Inflammatory macrophage (primary cell): ENCODE measurements around the gene RPGRIP1L.

ENCODE experiments used
- DNase-seq, 2 donors: peaks; one replicate each; pipeline ENCODE4 v3.0.0-alpha.2; 2020 to 2022

RPGRIP1L gene

GRCh38 chr16:53600126-53600525 lies 103.5 kb downstream of the RPGRIP1L start:
- DNase-seq: no peak

GRCh38 chr16:53599548-53599947 lies 104.1 kb downstream of the RPGRIP1L start:
- no peak for DNase-seq

GRCh38 chr16:53598511-53599275 lies 105.0 kb downstream of the RPGRIP1L start:
- DNase-seq: no peak

- DNase-seq: no peak
Observed at GRCh38 chr16:53597776-53598175, 105.9 kb downstream of the RPGRIP1L start.

- DNase-seq: no peak
Observed at GRCh38 chr16:53588081-53588648, 115.5 kb downstream of the RPGRIP1L start.

- no peak for DNase-seq
Observed at GRCh38 chr16:53583401-53583800, 120.3 kb downstream of the RPGRIP1L start.

GRCh38 chr16:53581784-53582183 lies 121.9 kb downstream of the RPGRIP1L start:
- no peak for DNase-seq

- DNase-seq: no peak
Observed at GRCh38 chr16:53580038-53580802, 123.4 kb downstream of the RPGRIP1L start.

GRCh38 chr16:53576904-53577303 lies 126.8 kb downstream of the RPGRIP1L start:
- DNase-seq: no peak

GRCh38 chr16:53576210-53576609 lies 127.4 kb downstream of the RPGRIP1L start:
- DNase-seq: no peak

- no peak for DNase-seq
Observed at GRCh38 chr16:53571763-53572162, 131.9 kb downstream of the RPGRIP1L start.

- no peak for DNase-seq
Observed at GRCh38 chr16:53566552-53567245, 137.0 kb downstream of the RPGRIP1L start.

- no peak for DNase-seq
Observed at GRCh38 chr16:53565296-53565863, 138.3 kb downstream of the RPGRIP1L start.

- no peak for DNase-seq
Observed at GRCh38 chr16:53563426-53563825, 140.2 kb downstream of the RPGRIP1L start.

- DNase-seq: no peak
Observed at GRCh38 chr16:53561101-53561888, 142.4 kb downstream of the RPGRIP1L start.

GRCh38 chr16:53559270-53559951 lies 144.2 kb downstream of the RPGRIP1L start:
- DNase-seq: no peak

- DNase-seq: no peak
Observed at GRCh38 chr16:53558710-53559109, 144.9 kb downstream of the RPGRIP1L start.

GRCh38 chr16:53556521-53556920 lies 147.1 kb downstream of the RPGRIP1L start:
- DNase-seq: no peak

GRCh38 chr16:53549970-53550690 lies 153.5 kb downstream of the RPGRIP1L start:
- peak; percentile 18 to 22 for DNase-seq
